GM19468 (cell line): ENCODE measurements around the gene KRT83.
"Not testable (repeated sequence)": the region's sequence is repeated elsewhere in the genome, so short reads cannot be mapped to it uniquely, and the experiment has no call there.

Source experiments
- ATAC-seq: cut with Tn5 transposase; IDR thresholded peaks from one replicate; pipeline ENCODE4 v1.9.1; 2021; ENCODE audit warnings: mild to moderate bottlenecking, moderate library complexity, moderate number of reproducible peaks; ENCODE audit not compliant: unreplicated experiment; ENCODE audit errors: extremely low read depth

KRT83 gene

GRCh38 chr12:52354200-52354599, 33.0 kb upstream of the KRT83 start:
- ATAC-seq: no peak

- ATAC-seq: no peak
Observed at GRCh38 chr12:52353766-52354165, 32.6 kb upstream of the KRT83 start.

GRCh38 chr12:52352951-52353350, 31.8 kb upstream of the KRT83 start:
- ATAC-seq: no peak

GRCh38 chr12:52351196-52352059, 30.2 kb upstream of the KRT83 start:
- ATAC-seq: no peak

GRCh38 chr12:52350786-52351185, 29.6 kb upstream of the KRT83 start:
- ATAC-seq: no peak

- no peak for ATAC-seq
Observed at GRCh38 chr12:52350021-52350620, 28.9 kb upstream of the KRT83 start.

- ATAC-seq: no peak
Observed at GRCh38 chr12:52349196-52349595, 28.0 kb upstream of the KRT83 start.

- ATAC-seq: no peak
Observed at GRCh38 chr12:52347551-52348510, 26.6 kb upstream of the KRT83 start.

GRCh38 chr12:52347016-52347415, 25.8 kb upstream of the KRT83 start:
- no peak for ATAC-seq

GRCh38 chr12:52346593-52346992, 25.4 kb upstream of the KRT83 start:
- ATAC-seq: no peak

GRCh38 chr12:52345041-52345440, 23.8 kb upstream of the KRT83 start:
- ATAC-seq: not testable (repeated sequence)

- no peak for ATAC-seq
Observed at GRCh38 chr12:52344111-52344510, 22.9 kb upstream of the KRT83 start.

- no peak for ATAC-seq
Observed at GRCh38 chr12:52343550-52343949, 22.4 kb upstream of the KRT83 start.

- no peak for ATAC-seq
Observed at GRCh38 chr12:52342781-52343490, 21.7 kb upstream of the KRT83 start.

GRCh38 chr12:52341066-52341580, 19.9 kb upstream of the KRT83 start:
- no peak for ATAC-seq

GRCh38 chr12:52338241-52338960, 17.2 kb upstream of the KRT83 start:
- no peak for ATAC-seq

- no peak for ATAC-seq
Observed at GRCh38 chr12:52337054-52337453, 15.9 kb upstream of the KRT83 start.

GRCh38 chr12:52336641-52337040, 15.4 kb upstream of the KRT83 start:
- no peak for ATAC-seq

GRCh38 chr12:52335598-52336262, 14.5 kb upstream of the KRT83 start:
- ATAC-seq: no peak
